ENCODE results near the gene PHIP.

DNA sequence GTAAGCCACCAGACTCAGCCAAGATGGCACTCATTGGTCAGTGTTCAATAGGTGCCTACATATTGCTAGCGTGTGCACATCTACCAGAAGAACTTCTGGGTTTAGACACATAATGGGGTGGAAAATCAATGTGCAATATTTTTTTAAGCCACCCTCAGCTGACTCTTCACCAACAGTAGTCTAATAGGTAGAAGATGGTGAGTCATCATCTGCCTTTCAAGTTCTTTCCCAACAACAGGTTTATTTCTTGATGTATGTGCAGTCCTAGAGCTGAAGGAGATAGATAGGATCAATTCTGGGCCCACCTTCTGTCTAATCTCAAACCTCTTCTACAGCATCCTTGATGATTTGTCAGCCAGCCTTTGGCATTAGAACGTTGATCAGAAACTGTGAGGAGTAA lies 169.4 kb downstream of the PHIP start:
- TF ChIP-seq, protein P1, sequence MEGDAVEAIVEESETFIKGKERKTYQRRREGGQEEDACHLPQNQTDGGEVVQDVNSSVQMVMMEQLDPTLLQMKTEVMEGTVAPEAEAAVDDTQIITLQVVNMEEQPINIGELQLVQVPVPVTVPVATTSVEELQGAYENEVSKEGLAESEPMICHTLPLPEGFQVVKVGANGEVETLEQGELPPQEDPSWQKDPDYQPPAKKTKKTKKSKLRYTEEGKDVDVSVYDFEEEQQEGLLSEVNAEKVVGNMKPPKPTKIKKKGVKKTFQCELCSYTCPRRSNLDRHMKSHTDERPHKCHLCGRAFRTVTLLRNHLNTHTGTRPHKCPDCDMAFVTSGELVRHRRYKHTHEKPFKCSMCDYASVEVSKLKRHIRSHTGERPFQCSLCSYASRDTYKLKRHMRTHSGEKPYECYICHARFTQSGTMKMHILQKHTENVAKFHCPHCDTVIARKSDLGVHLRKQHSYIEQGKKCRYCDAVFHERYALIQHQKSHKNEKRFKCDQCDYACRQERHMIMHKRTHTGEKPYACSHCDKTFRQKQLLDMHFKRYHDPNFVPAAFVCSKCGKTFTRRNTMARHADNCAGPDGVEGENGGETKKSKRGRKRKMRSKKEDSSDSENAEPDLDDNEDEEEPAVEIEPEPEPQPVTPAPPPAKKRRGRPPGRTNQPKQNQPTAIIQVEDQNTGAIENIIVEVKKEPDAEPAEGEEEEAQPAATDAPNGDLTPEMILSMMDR (IDR thresholded peaks at IDR 0.05): no peak
- TF ChIP-seq EP300 (IDR thresholded peaks at IDR 0.05) (no peak), POLR2A (IDR thresholded peaks at IDR 0.05) (no peak), POLR2AphosphoS5 (IDR thresholded peaks at IDR 0.05) (no peak)

Data from gastroesophageal sphincter (tissue), 3 donors.